Right lung (tissue), 5 donors: ENCODE data around the gene RTP5. TPM values are rescaled to one million over a fixed set of nuclear protein-coding genes. Genes with fewer than 3 reads are reported as not detected.
"Not testable (repeated sequence)": the region's sequence is repeated elsewhere in the genome, so short reads cannot be mapped to it uniquely, and the experiment has no call there.

ENCODE experiments used
- DNase-seq, 2 donors: peaks; one replicate each; pipeline ENCODE4 v3.0.0-alpha.2; 2013
- polyA plus RNA-seq, 5 donors: library from polyadenylated mRNA; unstranded; fragments of 120-200 nt; gene quantifications; one replicate each; pipeline versions ENCODE4 v1.2.1 to v1.2.3, GENCODE V29; 2013; ENCODE audit warnings: inconsistent platforms in 1 of 5, low replicate concordance in 1 of 5; ENCODE audit not compliant: insufficient read length in 5 of 5, insufficient read depth in 1 of 5

The RTP5 gene
- polyA plus RNA-seq, 5 donors, result not detected

GRCh38 chr2:241902357-241902991 lies 32.9 kb downstream of the RTP5 start:
- no peak for DNase-seq

GRCh38 chr2:241903121-241904010 lies 33.8 kb downstream of the RTP5 start:
- no peak for DNase-seq

- DNase-seq, result no peak
Observed at GRCh38 chr2:241904011-241904718, 34.6 kb downstream of the RTP5 start.

GRCh38 chr2:241904791-241905710 lies 35.5 kb downstream of the RTP5 start:
- no peak for DNase-seq

- no peak for DNase-seq
Observed at GRCh38 chr2:241905716-241906377, 36.3 kb downstream of the RTP5 start.

GRCh38 chr2:241906378-241906770 lies 36.8 kb downstream of the RTP5 start:
- DNase-seq, result not testable (repeated sequence)

- DNase-seq, result no peak
Observed at GRCh38 chr2:241906826-241907570, 37.5 kb downstream of the RTP5 start.

- DNase-seq, result not testable (repeated sequence)
Observed at GRCh38 chr2:241907831-241908230, 38.3 kb downstream of the RTP5 start.

- DNase-seq, result no peak
Observed at GRCh38 chr2:241908686-241909420, 39.3 kb downstream of the RTP5 start.

GRCh38 chr2:241909769-241910168 lies 40.2 kb downstream of the RTP5 start:
- no peak for DNase-seq

- DNase-seq, result no peak
Observed at GRCh38 chr2:241910604-241911520, 41.3 kb downstream of the RTP5 start.

GRCh38 chr2:241911551-241911950 lies 42.0 kb downstream of the RTP5 start:
- DNase-seq, result no peak

GRCh38 chr2:241912021-241912555 lies 42.6 kb downstream of the RTP5 start:
- DNase-seq, result no peak

GRCh38 chr2:241913703-241914102 lies 44.2 kb downstream of the RTP5 start:
- DNase-seq, result no peak

- no peak for DNase-seq
Observed at GRCh38 chr2:241914542-241914941, 45.0 kb downstream of the RTP5 start.

- DNase-seq, result not testable (repeated sequence)
Observed at GRCh38 chr2:241921631-241922030, 52.1 kb downstream of the RTP5 start.

GRCh38 chr2:241922411-241922810 lies 52.9 kb downstream of the RTP5 start:
- DNase-seq, result no peak
